ENCODE results near the gene DSCAM. TPM values are rescaled to one million over a fixed set of nuclear protein-coding genes. Genes with fewer than 3 reads are reported as not detected.

Gene DSCAM
- total RNA-seq, 2 donors from 2014 or later = 18.5 to 25.5 TPM

DNA sequence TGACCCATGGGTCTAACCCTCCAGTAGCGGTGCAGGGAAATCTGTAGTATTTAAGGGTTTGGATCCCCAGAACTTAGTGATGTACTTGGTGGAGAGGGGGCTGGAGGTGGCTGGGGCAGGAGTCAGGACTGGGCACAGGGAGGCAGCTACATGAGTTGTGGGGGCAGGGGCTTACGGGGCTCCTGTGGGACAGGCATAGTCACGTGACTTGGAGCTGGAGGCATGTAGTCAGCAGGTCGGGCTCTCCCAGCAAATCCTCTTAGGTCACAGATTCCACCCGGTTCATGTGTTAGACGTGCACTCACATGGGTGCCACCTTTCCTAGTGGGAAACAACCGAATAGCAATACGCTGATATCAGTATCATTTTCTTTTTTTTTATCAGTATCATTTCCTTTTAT lies 867.6 kb downstream of the DSCAM start:
- H3K27ac ChIP-seq (ENCODE audit: low read depth, low read length) = no peak overlapping the region
- 90 to 95% methylated on average over 7 to 8 of the region's 8 CpGs for WGBS, 2 experiments (ENCODE audit: insufficient coverage in 1 of 2, insufficient read length in 1 of 2)
- Mint-ChIP-seq H3K9me3 (peaks cover 2% of the 10 kb centered on the region), H3K27ac (no peak overlapping the region), H3K36me3 (ENCODE audit: low read depth) (no peaks in the 10 kb centered on the region), H3K27me3 (ENCODE audit: insufficient read depth) (peaks cover 4% of the 10 kb centered on the region), H3K4me1 (no peaks in the 10 kb centered on the region), H3K4me3 (no peak overlapping the region)
- no peak overlapping the region for H3K4me3 ChIP-seq (ENCODE audit: low read length)
- peaks cover 4% of the 10 kb centered on the region for H3K27me3 ChIP-seq (ENCODE audit: control insufficient read depth, insufficient read depth, low read length, poor library complexity, severe bottlenecking)
- no peak for DNase-seq
- H3K4me1 ChIP-seq (ENCODE audit: control insufficient read depth, insufficient read depth, low read length) = no peaks in the 10 kb centered on the region
- TF ChIP-seq, protein P1, sequence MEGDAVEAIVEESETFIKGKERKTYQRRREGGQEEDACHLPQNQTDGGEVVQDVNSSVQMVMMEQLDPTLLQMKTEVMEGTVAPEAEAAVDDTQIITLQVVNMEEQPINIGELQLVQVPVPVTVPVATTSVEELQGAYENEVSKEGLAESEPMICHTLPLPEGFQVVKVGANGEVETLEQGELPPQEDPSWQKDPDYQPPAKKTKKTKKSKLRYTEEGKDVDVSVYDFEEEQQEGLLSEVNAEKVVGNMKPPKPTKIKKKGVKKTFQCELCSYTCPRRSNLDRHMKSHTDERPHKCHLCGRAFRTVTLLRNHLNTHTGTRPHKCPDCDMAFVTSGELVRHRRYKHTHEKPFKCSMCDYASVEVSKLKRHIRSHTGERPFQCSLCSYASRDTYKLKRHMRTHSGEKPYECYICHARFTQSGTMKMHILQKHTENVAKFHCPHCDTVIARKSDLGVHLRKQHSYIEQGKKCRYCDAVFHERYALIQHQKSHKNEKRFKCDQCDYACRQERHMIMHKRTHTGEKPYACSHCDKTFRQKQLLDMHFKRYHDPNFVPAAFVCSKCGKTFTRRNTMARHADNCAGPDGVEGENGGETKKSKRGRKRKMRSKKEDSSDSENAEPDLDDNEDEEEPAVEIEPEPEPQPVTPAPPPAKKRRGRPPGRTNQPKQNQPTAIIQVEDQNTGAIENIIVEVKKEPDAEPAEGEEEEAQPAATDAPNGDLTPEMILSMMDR (conservative IDR thresholded peaks at IDR 0.05) = no peak
- H3K9me3 ChIP-seq (ENCODE audit: control insufficient read depth, low read length) = no peaks in the 10 kb centered on the region
- no peaks in the 10 kb centered on the region for H3K36me3 ChIP-seq (ENCODE audit: control insufficient read depth, insufficient read depth, low read length)
- H3K9ac ChIP-seq (ENCODE audit: extremely low read depth, low read length, poor library complexity, severe bottlenecking) = no peak overlapping the region

DNA sequence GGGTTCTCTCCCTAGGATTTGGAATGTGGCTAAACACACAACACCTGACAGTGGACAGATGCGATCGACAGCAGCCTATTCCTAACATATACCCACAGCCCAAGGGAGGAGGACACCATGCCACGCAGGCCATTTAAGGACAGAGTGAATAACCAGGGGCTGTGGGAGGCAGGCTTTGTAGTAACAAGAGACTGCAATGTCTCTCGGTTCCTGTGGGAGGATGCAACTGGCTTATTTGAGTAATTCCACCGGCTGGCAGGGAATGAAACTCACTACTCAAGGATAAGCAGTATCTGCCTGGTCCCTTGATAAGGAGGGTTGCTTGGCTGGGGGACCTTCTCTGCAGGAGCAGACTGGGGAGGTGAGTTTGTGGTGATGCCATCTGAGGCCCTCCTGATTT lies 870.2 kb downstream of the DSCAM start:
- peaks cover 3% of the 10 kb centered on the region for H3K4me1 ChIP-seq (ENCODE audit: control insufficient read depth, insufficient read depth, low read length)
- no peaks in the 10 kb centered on the region for H3K36me3 ChIP-seq (ENCODE audit: control insufficient read depth, insufficient read depth, low read length)
- Mint-ChIP-seq H3K4me1 (no peaks in the 10 kb centered on the region), H3K27me3 (ENCODE audit: insufficient read depth) (peaks cover 1% of the 10 kb centered on the region), H3K36me3 (ENCODE audit: low read depth) (no peaks in the 10 kb centered on the region), H3K27ac (no peak overlapping the region), H3K4me3 (no peak overlapping the region), H3K9me3 (peaks cover 2% of the 10 kb centered on the region)
- H3K9ac ChIP-seq (ENCODE audit: extremely low read depth, low read length, poor library complexity, severe bottlenecking) = no peak overlapping the region
- WGBS, 2 experiments (ENCODE audit: insufficient coverage in 1 of 2, insufficient read length in 1 of 2) = 88 to 100% methylated on average over 1 to 4 of the region's 5 CpGs
- no peak overlapping the region for H3K4me3 ChIP-seq (ENCODE audit: low read length)
- no peaks in the 10 kb centered on the region for H3K9me3 ChIP-seq (ENCODE audit: control insufficient read depth, low read length)
- TF ChIP-seq, protein P1 (conservative IDR thresholded peaks at IDR 0.05) = peak; percentile 17
- H3K27ac ChIP-seq (ENCODE audit: low read depth, low read length) = no peak overlapping the region
- DNase-seq = no peak
- H3K27me3 ChIP-seq (ENCODE audit: control insufficient read depth, insufficient read depth, low read length, poor library complexity, severe bottlenecking) = peaks cover 4% of the 10 kb centered on the region

DNA sequence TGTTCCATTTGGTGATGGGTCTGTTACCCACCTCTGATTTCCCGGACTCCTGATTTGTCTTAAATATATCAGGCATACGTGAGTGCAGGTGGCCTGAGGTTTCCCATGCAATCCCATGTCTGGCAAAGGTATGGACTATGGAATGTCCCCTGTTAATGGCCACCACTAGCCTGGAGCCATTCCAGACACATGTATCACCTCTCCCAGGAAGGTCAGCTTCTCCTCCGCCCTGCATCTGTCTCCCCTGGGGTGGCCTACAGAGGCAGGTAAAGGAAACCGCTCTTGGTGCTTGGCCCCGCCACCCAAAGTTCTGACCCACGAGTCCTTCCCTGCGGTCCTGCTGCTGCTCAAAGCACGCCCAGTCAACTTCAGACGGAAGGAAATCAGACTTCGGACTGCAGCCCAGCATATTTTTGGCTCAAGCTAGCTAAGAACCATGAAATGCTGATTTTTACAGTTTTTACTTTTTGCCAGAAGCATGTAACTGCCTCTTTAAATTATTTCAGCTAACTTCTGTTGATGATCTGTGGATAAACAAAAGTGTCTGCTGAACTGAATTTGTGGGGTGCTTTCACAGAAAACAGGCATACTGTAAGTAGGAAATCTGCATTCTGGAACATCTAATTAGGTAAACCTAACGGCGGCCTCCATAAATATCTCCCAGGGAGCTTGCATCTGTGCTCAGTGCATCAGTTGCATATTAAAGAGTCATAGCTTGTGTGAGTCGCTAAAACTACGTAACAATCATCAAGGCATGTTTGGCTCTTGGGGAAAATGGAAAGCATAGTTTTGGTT lies 873.8 kb downstream of the DSCAM start:
- Mint-ChIP-seq H3K27me3 (ENCODE audit: insufficient read depth) (peaks cover 4% of the 10 kb centered on the region), H3K27ac (no peak overlapping the region), H3K9me3 (peaks cover 2% of the 10 kb centered on the region), H3K4me1 (peaks cover 2% of the 10 kb centered on the region), H3K4me3 (no peak overlapping the region), H3K36me3 (ENCODE audit: low read depth) (no peaks in the 10 kb centered on the region)
- Histone ChIP-seq H3K9ac (ENCODE audit: extremely low read depth, low read length, poor library complexity, severe bottlenecking) (no peak overlapping the region), H3K4me3 (ENCODE audit: low read length) (no peak overlapping the region), H3K27ac (ENCODE audit: low read depth, low read length) (no peak overlapping the region), H3K4me1 (ENCODE audit: control insufficient read depth, insufficient read depth, low read length) (peaks cover 3% of the 10 kb centered on the region), H3K9me3 (ENCODE audit: control insufficient read depth, low read length) (no peaks in the 10 kb centered on the region), H3K27me3 (ENCODE audit: control insufficient read depth, insufficient read depth, low read length, poor library complexity, severe bottlenecking) (peaks cover 4% of the 10 kb centered on the region), H3K36me3 (ENCODE audit: control insufficient read depth, insufficient read depth, low read length) (no peaks in the 10 kb centered on the region)
- DNase-seq = peak; percentile 12
- 89 to 92% methylated on average over 11 to 14 of the region's 14 CpGs for WGBS, 2 experiments (ENCODE audit: insufficient coverage in 1 of 2, insufficient read length in 1 of 2)
- TF ChIP-seq, protein P1 (conservative IDR thresholded peaks at IDR 0.05) = no peak

Data from endodermal cell (in vitro differentiated cells).